CD4-positive, alpha-beta memory T cell (primary cell): ENCODE data around the gene PTPRJ. TPM values are rescaled to one million over a fixed set of nuclear protein-coding genes. Genes with fewer than 3 reads are reported as not detected.
A peak's percentile ranks its signal among the peaks of the same experiment; 100 is the strongest.
"Not testable (repeated sequence)": the region's sequence is repeated elsewhere in the genome, so short reads cannot be mapped to it uniquely, and the experiment has no call there.

Source experiments
- CTCF ChIA-PET: fragments of 350-600 bp; sonication (Branson Sonifier 250); formaldehyde crosslinking; loops from one replicate; lab custom pipeline; 2021; ENCODE audit warnings: inconsistent platforms; ENCODE audit not compliant: partially characterized antibody; lab: Charles Lee
- POLR2A ChIA-PET: fragments of 350-600 bp; sonication (Branson Sonifier 250); formaldehyde crosslinking; loops from one replicate; lab custom pipeline; 2021; ENCODE audit not compliant: partially characterized antibody; lab: Charles Lee
- DNase-seq, 5 donors: peaks; one replicate each; pipeline versions ENCODE4 v3.0.0 to v3.0.0-alpha.2; 2020 to 2022; ENCODE audit warnings: mixed read lengths in 1 of 5
- H3K27ac ChIP-seq: one replicate; pipeline ENCODE4 v1.7.0; 2013; ENCODE audit warnings: low read depth, low read length
- H3K27me3 ChIP-seq: 2 replicates; pipeline ENCODE4 v1.7.0; 2013; ENCODE audit warnings: mild to moderate bottlenecking, low read length, moderate library complexity; ENCODE audit not compliant: insufficient read depth
- H3K36me3 ChIP-seq: 2 replicates; pipeline ENCODE4 v1.7.0; 2013; ENCODE audit warnings: mild to moderate bottlenecking, low read length, moderate library complexity; ENCODE audit not compliant: insufficient read depth
- H3K4me1 ChIP-seq: 2 replicates; pipeline ENCODE4 v1.7.0; 2013; ENCODE audit warnings: mild to moderate bottlenecking, low read length, moderate library complexity; ENCODE audit not compliant: insufficient read depth
- H3K4me3 ChIP-seq, 2 donors: one replicate each; pipeline ENCODE4 v1.7.0; 2013; ENCODE audit warnings: low read length in 2 of 2, mild to moderate bottlenecking in 1 of 2
- H3K9me3 ChIP-seq, 2 donors: one replicate each; pipeline ENCODE4 v1.7.0; 2013; ENCODE audit warnings: low read length in 2 of 2, control low read depth in 1 of 2; ENCODE audit not compliant: control insufficient read depth in 1 of 2
- H3K27ac Mint-ChIP-seq, 7 donors: one replicate each; pipeline ENCODE4 v1.8.0; 2020 to 2021; ENCODE audit warnings: mixed read lengths in 7 of 7, mild to moderate bottlenecking in 6 of 7, inconsistent platforms in 3 of 7, moderate library complexity in 3 of 7
- H3K27me3 Mint-ChIP-seq, 2 donors: one replicate each; pipeline ENCODE4 v1.8.0; 2020 to 2021; ENCODE audit warnings: mixed read lengths in 2 of 2
- H3K36me3 Mint-ChIP-seq, 2 donors: one replicate each; pipeline ENCODE4 v1.8.0; 2020 to 2021; ENCODE audit warnings: mixed read lengths in 2 of 2, inconsistent platforms in 1 of 2, mild to moderate bottlenecking in 1 of 2
- H3K4me1 Mint-ChIP-seq, 4 donors: one replicate each; pipeline ENCODE4 v1.8.0; 2020 to 2021; ENCODE audit warnings: mixed read lengths in 4 of 4, mild to moderate bottlenecking in 1 of 4
- H3K4me3 Mint-ChIP-seq, 8 donors: one replicate each; pipeline ENCODE4 v1.8.0; 2020 to 2021; ENCODE audit warnings: mixed read lengths in 8 of 8, mild to moderate bottlenecking in 7 of 8, moderate library complexity in 6 of 8, inconsistent platforms in 3 of 8
- H3K9me3 Mint-ChIP-seq, 8 donors: one replicate each; pipeline ENCODE4 v1.8.0; 2020 to 2021; ENCODE audit warnings: mixed read lengths in 8 of 8, mild to moderate bottlenecking in 5 of 8, inconsistent platforms in 3 of 8, moderate library complexity in 1 of 8
- intact Hi-C: fragments of 100-400 bp; cut with micrococcal nuclease; formaldehyde crosslinking; loops from one replicate; pipeline ENCODE4 v1.15.1; 2023
- polyA plus RNA-seq, 2 donors: library from polyadenylated mRNA; unstranded; fragments of 300-500 nt; fragmentation: Illumina TruSeq; gene quantifications; one replicate each; pipeline ENCODE4 v1.2.3, GENCODE V29; 2021
- total RNA-seq, 2 experiments: library from RNA; stranded (reverse); gene quantifications; one replicate each; pipeline ENCODE4 v1.2.3, GENCODE V29; 2021

PTPRJ gene
- total and polyA plus RNA-seq, 4 experiments from 2014 or later = 3.3 to 57.9 (median 37.2) TPM

DNA sequence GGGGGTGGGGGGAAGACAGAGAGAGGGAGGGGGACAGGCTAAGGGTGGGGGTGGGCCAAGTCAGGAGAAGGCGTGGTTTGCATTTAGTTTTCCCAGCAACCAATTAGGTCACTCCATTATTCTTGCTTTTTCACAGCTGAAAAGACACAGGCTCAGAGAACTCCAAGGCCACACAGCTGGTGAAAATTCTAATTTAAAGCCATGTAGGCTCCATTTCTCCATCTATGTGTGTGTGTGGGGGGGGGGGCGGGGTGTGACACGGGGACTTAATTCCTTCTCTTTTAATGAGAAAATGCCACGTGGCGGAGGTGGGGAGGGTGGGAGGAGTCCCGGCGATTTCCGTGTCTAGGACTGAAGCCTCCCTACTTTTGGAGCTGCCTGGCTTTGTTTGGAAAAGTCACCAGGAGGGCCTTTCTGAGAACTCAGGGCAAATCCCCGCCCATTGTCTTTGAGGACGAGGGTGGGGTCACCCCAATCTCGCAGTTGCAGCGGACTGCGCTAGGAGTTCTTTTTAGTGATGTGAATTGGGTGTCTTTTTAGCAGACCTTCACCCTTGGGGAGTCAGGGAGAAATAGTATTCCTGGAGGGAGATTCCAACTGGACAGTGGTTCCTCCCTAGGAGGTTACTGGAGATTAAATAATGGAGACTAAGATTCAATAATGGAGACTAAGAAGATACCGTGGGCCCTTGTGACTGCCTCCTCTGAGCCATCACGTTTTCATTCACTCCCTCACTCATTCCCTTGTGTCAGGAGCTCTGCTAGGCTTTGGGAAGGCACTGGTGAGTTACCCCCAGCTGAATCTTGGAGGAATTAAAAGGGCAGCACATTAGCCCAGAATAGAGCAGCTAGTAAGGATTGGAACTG lies 36.4 kb upstream of the PTPRJ start:
- H3K4me1 ChIP-seq = peaks cover 3% of the 10 kb centered on the region
- no peaks in the 10 kb centered on the region for H3K9me3 Mint-ChIP-seq
- no peak overlapping the region for H3K27ac Mint-ChIP-seq
- no peak overlapping the region for H3K27ac ChIP-seq
- H3K4me3 Mint-ChIP-seq = no peak overlapping the region
- DNase-seq = no peak
- H3K27me3 ChIP-seq = no peaks in the 10 kb centered on the region
- no peaks in the 10 kb centered on the region for H3K36me3 ChIP-seq
- ChIA-PET POLR2A (no interaction called here), CTCF (interaction anchor here (2.4 kb wide), 1 partner anchor 9 kb away, joined by 9 read pairs; no protein-coding TSS in a partner anchor)
- no peak overlapping the region for H3K4me3 ChIP-seq
- intact Hi-C loops = no loop called here
- no peaks in the 10 kb centered on the region for H3K9me3 ChIP-seq
- peaks cover 2 to 17% (median 5%) of the 10 kb centered on the region in 4 donors for H3K4me1 Mint-ChIP-seq
- no peaks in the 10 kb centered on the region for H3K36me3 Mint-ChIP-seq
- H3K27me3 Mint-ChIP-seq = no peaks in the 10 kb centered on the region

DNA sequence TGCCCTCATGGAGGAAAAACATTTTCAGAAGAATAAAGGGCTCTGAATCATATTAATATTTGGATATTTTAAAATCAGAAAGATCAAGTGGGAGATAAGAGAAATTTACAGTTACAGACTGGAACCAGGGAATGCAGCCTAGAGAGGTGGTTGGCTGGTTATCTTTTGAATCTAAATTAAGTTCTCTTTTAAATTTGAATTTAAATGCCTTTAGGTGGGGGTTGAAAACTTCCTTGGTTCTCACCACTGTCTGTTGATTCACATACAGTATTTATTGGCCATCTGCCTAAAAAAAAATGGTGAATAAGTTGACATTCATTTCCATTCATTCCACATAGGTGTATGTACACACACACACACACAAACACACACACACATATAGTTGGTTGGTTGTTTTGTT lies 35.7 kb upstream of the PTPRJ start:
- Histone ChIP-seq H3K27me3 (no peaks in the 10 kb centered on the region), H3K9me3 (no peaks in the 10 kb centered on the region), H3K4me1 (peaks cover 6% of the 10 kb centered on the region), H3K27ac (no peak overlapping the region), H3K4me3 (no peak overlapping the region), H3K36me3 (no peaks in the 10 kb centered on the region)
- ChIA-PET CTCF (interaction anchor here (1.0 to 2.4 kb wide), 3 partner anchors 8 to 165 kb away, joined by 3 to 9 read pairs (median 5); no protein-coding TSS in a partner anchor), POLR2A (no interaction called here)
- no peaks in the 10 kb centered on the region for H3K9me3 Mint-ChIP-seq
- H3K36me3 Mint-ChIP-seq = no peaks in the 10 kb centered on the region
- no peaks in the 10 kb centered on the region for H3K27me3 Mint-ChIP-seq
- intact Hi-C loops = no loop called here
- peaks cover 2 to 24% (median 8%) of the 10 kb centered on the region in 4 donors for H3K4me1 Mint-ChIP-seq
- DNase-seq = no peak
- no peak overlapping the region for H3K27ac Mint-ChIP-seq
- no peak overlapping the region for H3K4me3 Mint-ChIP-seq

DNA sequence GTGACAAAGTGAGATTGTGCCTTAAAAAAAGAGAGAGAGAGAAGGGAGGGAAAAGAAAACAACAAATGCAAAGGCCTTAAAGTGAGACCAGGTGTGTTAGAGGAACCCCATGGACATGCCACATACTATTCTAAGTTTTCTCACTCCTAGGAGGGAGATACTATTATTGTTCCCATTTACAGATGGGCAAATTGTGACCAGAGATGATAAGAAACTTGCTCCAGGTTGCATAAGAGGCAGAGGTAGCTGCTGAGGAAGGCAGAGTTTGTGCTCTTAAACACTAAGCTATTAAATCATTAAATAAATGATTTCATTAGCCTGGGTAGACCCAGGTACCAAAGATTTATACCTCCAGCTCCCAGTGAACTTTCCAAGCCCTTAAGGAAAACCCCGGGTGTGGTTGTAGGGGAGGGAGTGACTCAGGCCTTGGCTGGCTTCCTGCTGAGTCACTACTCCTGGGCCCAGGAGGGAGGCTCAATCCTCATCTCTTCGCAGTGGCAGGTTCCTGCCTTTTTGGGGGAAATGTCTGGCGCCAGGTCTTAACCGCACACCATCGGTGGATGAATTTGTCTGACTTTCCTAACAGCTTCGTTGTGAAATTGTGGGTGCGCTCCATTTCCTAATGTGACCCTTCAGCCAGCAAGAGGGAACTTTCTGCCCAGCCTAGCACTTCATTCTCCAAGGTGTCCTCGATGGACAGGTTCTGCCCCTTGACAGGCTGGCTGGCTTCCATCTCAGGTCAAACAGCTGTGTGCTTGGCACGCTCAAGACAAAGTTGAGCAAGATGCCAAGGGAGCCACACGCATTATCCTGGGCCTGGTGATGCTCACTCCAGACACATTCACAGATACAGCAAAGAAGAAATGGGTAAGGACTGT lies 33.4 kb upstream of the PTPRJ start:
- Mint-ChIP-seq H3K27me3 (no peaks in the 10 kb centered on the region), H3K4me3 (no peak overlapping the region), H3K9me3 (no peaks in the 10 kb centered on the region), H3K27ac (peak overlapping the region in 2 of 7 donors; percentile 60 to 78), H3K4me1 (peaks cover 11 to 38% (median 16%) of the 10 kb centered on the region in 4 donors), H3K36me3 (no peaks in the 10 kb centered on the region)
- Histone ChIP-seq H3K4me3 (no peak overlapping the region), H3K9me3 (no peaks in the 10 kb centered on the region), H3K27me3 (no peaks in the 10 kb centered on the region), H3K36me3 (no peaks in the 10 kb centered on the region), H3K4me1 (peaks cover 18% of the 10 kb centered on the region), H3K27ac (no peak overlapping the region)
- no peak for DNase-seq
- ChIA-PET CTCF (interaction anchor here (0.6 to 5.0 kb wide), 4 partner anchors 13 to 164 kb away, joined by 3 to 20 read pairs (median 4); no protein-coding TSS in a partner anchor), POLR2A (no interaction called here)
- intact Hi-C loops = no loop called here

DNA sequence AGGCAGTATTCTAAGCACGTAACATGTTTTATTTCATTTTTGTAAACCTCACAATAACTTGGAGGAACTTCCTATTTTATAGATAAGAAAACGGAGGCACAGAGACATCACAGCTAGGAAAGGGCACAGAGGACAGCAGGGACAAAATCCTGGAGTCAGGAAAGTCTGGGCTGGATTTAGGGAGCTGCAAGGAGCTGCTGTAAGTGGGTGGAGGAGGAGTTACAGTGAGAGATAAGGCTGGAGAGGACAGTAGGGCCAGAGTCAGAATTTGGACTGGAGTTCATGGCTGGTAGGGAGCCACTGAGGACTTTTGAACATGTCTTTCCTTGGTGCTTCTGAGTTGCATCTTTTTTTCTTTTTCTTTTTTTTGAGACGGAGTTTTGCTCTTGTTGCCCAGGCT lies 32.2 kb upstream of the PTPRJ start:
- H3K9me3 Mint-ChIP-seq = no peaks in the 10 kb centered on the region
- Histone ChIP-seq H3K36me3 (no peaks in the 10 kb centered on the region), H3K9me3 (no peaks in the 10 kb centered on the region), H3K4me3 (no peak overlapping the region), H3K4me1 (peaks cover 18% of the 10 kb centered on the region), H3K27me3 (no peaks in the 10 kb centered on the region), H3K27ac (no peak overlapping the region)
- H3K27me3 Mint-ChIP-seq = no peaks in the 10 kb centered on the region
- POLR2A ChIA-PET = interaction anchor here (0.5 to 1.3 kb wide), 2 partner anchors 9 to 25 kb away, joined by 3 to 5 read pairs; no protein-coding TSS in a partner anchor
- DNase-seq = no peak
- H3K27ac Mint-ChIP-seq = peak overlapping the region in 5 of 7 donors; percentile 18 to 85 (median 60)
- intact Hi-C loops = no loop called here
- CTCF ChIA-PET = interaction anchor here (5.0 kb wide), 1 partner anchor 14 kb away, joined by 20 read pairs; no protein-coding TSS in a partner anchor
- peaks cover 11 to 38% (median 17%) of the 10 kb centered on the region in 4 donors for H3K4me1 Mint-ChIP-seq
- H3K4me3 Mint-ChIP-seq = no peak overlapping the region
- no peaks in the 10 kb centered on the region for H3K36me3 Mint-ChIP-seq

DNA sequence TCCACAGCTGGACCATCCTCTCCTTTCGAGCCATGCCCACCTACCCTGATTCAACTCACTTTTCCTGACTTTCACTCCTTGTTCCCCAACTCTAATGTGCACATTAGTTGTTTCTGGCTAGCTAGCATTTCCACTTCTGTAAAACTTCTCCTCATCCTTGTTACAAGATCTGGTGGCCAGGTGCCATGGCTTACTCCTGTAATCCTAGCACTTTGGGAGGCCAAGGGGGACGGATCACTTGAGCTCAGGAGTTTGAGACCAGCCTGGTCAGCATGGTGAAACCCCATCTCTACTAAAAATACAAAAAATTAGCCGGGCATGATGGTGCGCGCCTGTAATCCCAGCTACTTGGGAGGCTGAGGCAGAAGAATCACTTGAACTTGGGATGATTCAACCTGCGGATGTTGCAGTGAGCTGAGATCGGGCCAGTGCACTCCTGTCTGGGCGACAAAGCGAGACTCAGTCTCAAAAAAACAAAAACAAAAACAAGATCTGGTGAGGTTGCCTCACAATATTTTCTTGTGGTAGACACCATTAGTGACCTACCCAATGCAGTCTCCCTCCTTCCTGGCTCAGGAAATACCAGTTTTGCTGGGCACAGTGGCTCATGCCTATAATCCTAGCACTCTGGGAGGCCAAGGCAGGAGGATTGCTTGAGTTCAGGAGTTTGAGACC lies 31.2 kb upstream of the PTPRJ start:
- intact Hi-C loops, H3K36me3 Mint-ChIP-seq, H3K9me3 ChIP-seq, H3K36me3 ChIP-seq, H3K27me3 ChIP-seq, H3K4me3 Mint-ChIP-seq, H3K27me3 Mint-ChIP-seq, H3K4me3 ChIP-seq, H3K27ac ChIP-seq, H3K9me3 Mint-ChIP-seq, DNase-seq: not testable (repeated sequence)
- peak overlapping the region in 6 of 7 donors; percentile 35 to 83 (median 62) for H3K27ac Mint-ChIP-seq
- ChIA-PET CTCF (interaction anchor here (0.9 to 5.0 kb wide), 4 partner anchors 13 to 143 kb away, joined by 3 to 20 read pairs (median 5); no protein-coding TSS in a partner anchor), POLR2A (interaction anchor here (0.8 to 1.3 kb wide), 2 partner anchors 8 to 52 kb away, joined by 3 read pairs; no protein-coding TSS in a partner anchor)
- H3K4me1 ChIP-seq = peaks cover 18% of the 10 kb centered on the region
- H3K4me1 Mint-ChIP-seq = peaks cover 11 to 38% (median 20%) of the 10 kb centered on the region in 4 donors

DNA sequence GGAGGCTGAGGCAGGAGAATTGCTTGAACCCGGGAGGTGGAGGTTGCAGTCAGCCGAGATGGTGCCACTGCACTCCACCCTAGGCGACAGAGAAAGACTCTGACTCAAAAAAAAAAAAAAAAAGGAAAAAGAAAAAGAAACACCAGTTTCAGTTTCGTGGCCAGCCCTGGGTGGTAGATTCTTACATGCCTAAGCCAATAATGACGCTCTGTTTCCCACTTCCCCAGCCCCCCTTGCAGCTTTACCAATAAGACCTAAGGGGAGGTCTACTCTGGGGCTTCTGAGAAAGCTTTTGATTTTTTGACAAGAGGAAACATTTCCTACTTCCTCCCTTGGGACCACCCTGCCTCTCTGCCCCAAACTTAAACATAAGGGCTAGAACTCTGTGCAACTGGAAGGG lies 30.0 kb upstream of the PTPRJ start:
- intact Hi-C loops = no loop called here
- H3K27ac ChIP-seq = peak overlapping the region; percentile 26
- H3K4me1 ChIP-seq = peaks cover 22% of the 10 kb centered on the region
- DNase-seq = peak; percentile 45 to 68 (median 56)
- CTCF ChIA-PET = interaction anchor here (0.5 to 1.4 kb wide), 2 partner anchors 16 to 142 kb away, joined by 3 to 4 read pairs; no protein-coding TSS in a partner anchor
- peak overlapping the region; percentile 32 to 73 (median 55) for H3K4me3 Mint-ChIP-seq
- no peaks in the 10 kb centered on the region for H3K9me3 Mint-ChIP-seq
- H3K27ac Mint-ChIP-seq = peak overlapping the region; percentile 61 to 96 (median 93)
- H3K4me1 Mint-ChIP-seq = peaks cover 14 to 43% (median 24%) of the 10 kb centered on the region in 4 donors
- no peaks in the 10 kb centered on the region for H3K9me3 ChIP-seq
- POLR2A ChIA-PET = interaction anchor here (0.7 kb wide), 1 partner anchor 106 kb away, joined by 4 read pairs; no protein-coding TSS in a partner anchor
- no peaks in the 10 kb centered on the region for H3K27me3 ChIP-seq
- H3K27me3 Mint-ChIP-seq = no peaks in the 10 kb centered on the region
- no peaks in the 10 kb centered on the region for H3K36me3 Mint-ChIP-seq
- no peaks in the 10 kb centered on the region for H3K36me3 ChIP-seq
- H3K4me3 ChIP-seq = no peak overlapping the region
